BLaER1 (cell line): ENCODE data around the gene SENP2.
"Not testable (repeated sequence)": the region's sequence is repeated elsewhere in the genome, so short reads cannot be mapped to it uniquely, and the experiment has no call there.

Experiments used
- H3K27ac ChIP-seq: shearing (Covaris generic); formaldehyde crosslinking; 2 replicates; pipeline ENCODE4 v1.8.1; 2022
- H3K27me3 ChIP-seq: shearing (Covaris generic); formaldehyde crosslinking; 2 replicates; pipeline ENCODE4 v1.8.1; 2022
- H3K36me3 ChIP-seq: shearing (Covaris generic); formaldehyde crosslinking; 2 replicates; pipeline ENCODE4 v1.8.1; 2022
- H3K4me1 ChIP-seq: shearing (Covaris generic); formaldehyde crosslinking; 2 replicates; pipeline ENCODE4 v1.8.1; 2022
- H3K4me2 ChIP-seq: shearing (Covaris generic); formaldehyde crosslinking; 2 replicates; pipeline ENCODE4 v1.8.1; 2022
- H3K4me3 ChIP-seq: shearing (Covaris generic); formaldehyde crosslinking; 2 replicates; pipeline ENCODE4 v1.8.1; 2022
- H3K9ac ChIP-seq: shearing (Covaris generic); formaldehyde crosslinking; 2 replicates; pipeline ENCODE4 v1.8.1; 2022
- H3K9me3 ChIP-seq: shearing (Covaris generic); formaldehyde crosslinking; 2 replicates; pipeline ENCODE4 v1.8.1; 2022
- H4K20me1 ChIP-seq: shearing (Covaris generic); formaldehyde crosslinking; 2 replicates; pipeline ENCODE4 v1.8.1; 2022
- Cebpa-rat ChIP-seq: shearing (Covaris generic); IDR thresholded peaks from 2 replicates; pipeline ENCODE4 v1.8.1; 2022

SENP2 gene

DNA sequence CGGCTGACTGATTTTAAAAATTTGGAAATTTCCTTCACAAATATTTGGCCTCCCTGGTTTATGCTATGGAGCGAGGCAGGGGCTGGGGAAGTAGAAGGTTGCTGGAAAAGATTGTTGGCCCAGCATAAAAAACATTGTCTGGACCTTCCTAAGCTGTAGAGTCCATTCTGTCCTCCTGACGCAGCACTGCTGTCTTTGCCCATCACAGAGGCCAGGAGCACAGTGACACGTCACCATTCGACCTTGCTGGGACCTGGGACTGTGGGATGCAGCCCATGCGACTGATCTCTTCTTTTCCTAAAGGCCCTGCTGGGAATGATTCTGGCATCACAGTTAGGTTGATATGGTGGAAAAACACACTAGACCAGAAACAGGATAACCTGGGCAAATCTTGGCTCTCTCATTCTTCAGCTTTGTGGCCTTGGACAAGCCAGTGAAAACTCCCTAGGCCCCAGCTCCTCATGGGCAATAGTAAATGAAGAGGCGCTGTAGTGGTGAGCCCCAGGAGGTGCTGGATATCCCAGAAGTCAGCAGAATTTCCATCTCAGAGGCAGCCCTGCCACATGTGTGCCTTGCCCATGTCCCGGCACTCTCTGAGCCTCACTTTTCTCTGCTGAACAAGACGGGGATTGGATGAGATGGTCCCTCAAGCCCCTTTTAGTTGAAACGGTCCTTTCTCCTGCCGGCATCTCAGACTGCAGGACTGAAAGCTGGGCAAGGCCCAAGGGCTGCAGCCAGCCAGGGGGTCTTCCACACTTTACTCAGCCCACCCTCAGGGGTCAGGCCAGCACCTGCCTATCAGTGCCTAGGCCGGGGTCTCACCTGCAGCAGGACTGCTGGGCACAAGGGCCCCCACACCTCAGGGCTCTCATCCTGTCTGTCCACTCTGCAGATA is 69.6 kb downstream of the SENP2 start:
- no peak for TF ChIP-seq Cebpa-rat
- Histone ChIP-seq H3K36me3 (no peaks in the 10 kb centered on the region), H3K27ac (no peak overlapping the region), H3K9me3 (no peaks in the 10 kb centered on the region), H3K27me3 (no peaks in the 10 kb centered on the region), H4K20me1 (no peaks in the 10 kb centered on the region), H3K9ac (no peak overlapping the region), H3K4me2 (no peak overlapping the region), H3K4me1 (peaks cover 7% of the 10 kb centered on the region; the same call in 1 of the 2 replicates), H3K4me3 (no peak overlapping the region)

DNA sequence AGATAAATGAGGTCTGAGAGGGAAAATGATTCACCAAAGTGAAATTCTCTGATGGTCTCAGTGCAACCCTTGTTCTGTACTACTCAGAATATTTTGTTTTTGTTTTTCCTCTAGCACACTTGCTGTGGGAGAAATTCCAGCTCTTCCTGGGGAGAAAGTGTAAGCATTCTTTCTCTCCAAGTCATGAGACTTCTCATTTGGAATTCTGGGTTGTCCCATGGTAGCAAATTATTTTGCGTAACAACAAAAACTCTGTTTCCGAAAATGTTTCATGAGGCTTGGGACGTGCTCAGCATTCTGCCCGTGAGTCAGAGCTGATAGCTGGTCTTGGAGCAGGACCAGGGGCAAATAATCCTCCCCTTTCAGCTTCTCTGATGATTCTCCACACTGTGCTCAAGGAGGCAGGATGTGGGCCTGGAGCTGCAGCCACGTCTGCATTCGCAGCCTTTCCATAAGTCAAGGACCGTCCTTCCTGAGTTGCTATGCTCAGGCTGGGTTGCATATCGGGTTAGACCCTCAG is 70.3 kb downstream of the SENP2 start:
- TF ChIP-seq Cebpa-rat: no peak
- no peak overlapping the region for H3K9ac ChIP-seq
- H3K4me2 ChIP-seq: no peak overlapping the region
- no peak overlapping the region for H3K27ac ChIP-seq
- no peak overlapping the region for H3K4me3 ChIP-seq
- H4K20me1 ChIP-seq: no peaks in the 10 kb centered on the region
- H3K36me3 ChIP-seq: no peaks in the 10 kb centered on the region
- peaks cover 8% of the 10 kb centered on the region; the same call in 1 of the 2 replicates for H3K4me1 ChIP-seq
- no peaks in the 10 kb centered on the region for H3K9me3 ChIP-seq
- no peaks in the 10 kb centered on the region for H3K27me3 ChIP-seq

DNA sequence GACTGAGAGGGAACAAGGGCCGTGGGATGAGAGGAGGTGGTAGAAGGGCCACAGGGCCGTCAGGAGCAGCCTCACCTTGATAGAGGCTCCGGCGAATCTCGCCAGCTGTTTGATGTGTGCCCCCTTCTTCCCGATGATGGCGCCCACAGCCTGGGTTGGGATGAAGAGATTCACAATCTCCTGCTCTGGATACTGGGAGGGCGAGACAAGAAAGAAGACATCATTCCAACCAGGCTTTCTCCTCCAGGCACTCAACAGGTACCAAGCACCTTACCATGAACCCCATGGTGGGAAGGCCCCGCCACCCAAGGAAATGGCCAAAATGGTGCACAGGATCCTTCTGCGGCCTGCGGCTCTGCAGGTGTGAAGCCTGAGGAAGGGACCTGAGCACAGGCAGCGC is 71.1 kb downstream of the SENP2 start:
- no peaks in the 10 kb centered on the region for H3K36me3 ChIP-seq
- TF ChIP-seq Cebpa-rat: no peak

DNA sequence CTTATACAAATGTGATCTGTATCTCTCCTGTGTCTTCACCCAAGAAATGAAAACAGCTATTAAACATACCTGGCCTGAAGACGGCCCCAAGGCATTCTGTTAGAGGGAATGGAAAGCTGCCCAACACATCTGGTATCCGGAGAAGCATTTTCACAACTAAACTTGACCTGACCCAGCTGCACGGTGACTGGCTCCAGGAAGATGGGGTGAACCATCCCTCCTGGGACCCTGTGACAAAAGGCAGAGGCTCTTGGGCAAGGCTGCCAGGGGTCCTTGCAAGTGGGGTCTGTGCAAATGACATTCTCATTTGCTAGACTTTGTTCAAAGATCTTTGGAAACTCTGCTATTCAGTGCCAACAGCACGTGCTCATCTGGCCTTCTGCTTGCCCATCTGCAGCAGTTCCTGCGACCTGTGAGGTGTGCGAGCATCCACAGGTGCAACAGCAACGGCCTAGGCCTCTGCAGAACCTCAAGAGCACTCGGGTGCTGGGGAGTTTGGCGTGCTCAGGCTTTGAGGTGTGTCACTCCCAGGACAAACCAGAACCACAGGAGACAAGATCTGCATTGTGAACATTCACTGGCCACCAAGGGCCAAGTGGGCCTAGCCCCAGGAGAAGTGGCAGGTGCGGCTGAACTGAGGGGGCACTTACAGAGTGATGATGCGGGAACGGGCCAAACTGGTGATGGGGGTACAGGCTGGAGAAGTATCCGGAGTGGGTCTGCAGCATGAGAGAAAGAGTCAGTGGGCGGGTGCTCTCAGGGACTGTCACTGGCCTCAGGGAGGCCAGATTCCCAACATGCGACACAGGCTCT is 71.8 kb downstream of the SENP2 start:
- H3K9ac ChIP-seq: no peak overlapping the region
- H3K4me1 ChIP-seq: peaks cover 8% of the 10 kb centered on the region; the same call in 1 of the 2 replicates
- TF ChIP-seq Cebpa-rat: no peak
- H4K20me1 ChIP-seq: no peaks in the 10 kb centered on the region
- H3K27ac ChIP-seq: no peak overlapping the region
- no peak overlapping the region for H3K4me2 ChIP-seq
- no peaks in the 10 kb centered on the region for H3K9me3 ChIP-seq
- H3K36me3 ChIP-seq: no peaks in the 10 kb centered on the region
- H3K27me3 ChIP-seq: no peaks in the 10 kb centered on the region
- no peak overlapping the region for H3K4me3 ChIP-seq

More for the DNA sequence above, 71.1 kb downstream of the SENP2 start:
- peaks cover 8% of the 10 kb centered on the region; the same call in 1 of the 2 replicates for H3K4me1 ChIP-seq
- no peak overlapping the region for H3K9ac ChIP-seq
- H3K4me2 ChIP-seq: no peak overlapping the region
- no peaks in the 10 kb centered on the region for H3K9me3 ChIP-seq
- H3K4me3 ChIP-seq: no peak overlapping the region
- no peaks in the 10 kb centered on the region for H4K20me1 ChIP-seq
- H3K27ac ChIP-seq: no peak overlapping the region
- H3K27me3 ChIP-seq: no peaks in the 10 kb centered on the region

DNA sequence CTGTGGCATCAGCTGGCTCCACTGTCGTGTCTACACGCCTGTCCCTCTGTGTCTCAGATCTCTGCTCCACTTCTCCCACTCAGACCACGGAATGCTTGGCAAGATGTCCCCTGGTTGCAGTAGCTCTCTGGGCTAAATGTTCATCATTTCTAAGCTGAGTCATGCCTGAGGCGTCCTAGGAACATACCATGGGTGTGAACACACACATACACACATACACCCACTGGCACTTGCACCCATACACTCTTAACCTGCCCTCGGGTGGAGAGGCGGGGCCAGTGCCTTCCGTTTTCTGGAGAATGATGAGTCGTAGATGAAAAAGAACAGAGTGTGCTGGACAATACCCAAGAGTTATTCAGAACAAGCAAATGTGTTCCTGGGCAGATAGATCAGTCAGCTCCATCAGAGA is 72.4 kb downstream of the SENP2 start:
- Histone ChIP-seq H3K9ac (no peak overlapping the region), H3K4me1 (peaks cover 8% of the 10 kb centered on the region; the same call in 1 of the 2 replicates), H3K36me3 (no peaks in the 10 kb centered on the region), H3K27ac (no peak overlapping the region), H4K20me1 (no peaks in the 10 kb centered on the region), H3K4me3 (no peak overlapping the region), H3K27me3 (no peaks in the 10 kb centered on the region), H3K9me3 (no peaks in the 10 kb centered on the region), H3K4me2 (no peak overlapping the region)
- TF ChIP-seq Cebpa-rat: no peak

DNA sequence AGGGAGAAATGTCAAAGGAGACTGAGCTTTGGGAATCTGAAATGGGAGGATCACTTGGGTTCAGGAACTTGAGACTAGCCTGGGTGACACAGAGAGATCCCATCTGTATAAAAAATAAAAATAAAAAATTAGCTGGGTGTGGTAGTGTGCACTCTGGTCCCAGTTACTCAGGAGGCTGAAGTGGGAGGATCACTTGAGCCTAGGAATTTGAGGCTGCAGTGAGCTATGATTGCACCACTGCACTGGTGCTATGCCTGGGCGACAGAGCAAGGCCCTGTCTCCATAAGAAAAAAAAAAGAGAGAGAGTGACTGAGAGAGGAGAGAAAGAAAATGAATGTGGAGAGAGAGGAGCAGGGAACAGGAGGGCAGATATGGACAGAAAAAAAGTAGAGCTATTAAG is 72.8 kb downstream of the SENP2 start:
- H3K27me3 ChIP-seq: no peaks in the 10 kb centered on the region
- H3K4me2 ChIP-seq: no peak overlapping the region
- H4K20me1 ChIP-seq: no peaks in the 10 kb centered on the region
- peaks cover 8% of the 10 kb centered on the region; the same call in 1 of the 2 replicates for H3K4me1 ChIP-seq
- TF ChIP-seq Cebpa-rat: no peak
- H3K9me3 ChIP-seq: no peaks in the 10 kb centered on the region
- H3K9ac ChIP-seq: no peak overlapping the region
- H3K36me3 ChIP-seq: no peaks in the 10 kb centered on the region
- no peak overlapping the region for H3K27ac ChIP-seq
- H3K4me3 ChIP-seq: no peak overlapping the region

DNA sequence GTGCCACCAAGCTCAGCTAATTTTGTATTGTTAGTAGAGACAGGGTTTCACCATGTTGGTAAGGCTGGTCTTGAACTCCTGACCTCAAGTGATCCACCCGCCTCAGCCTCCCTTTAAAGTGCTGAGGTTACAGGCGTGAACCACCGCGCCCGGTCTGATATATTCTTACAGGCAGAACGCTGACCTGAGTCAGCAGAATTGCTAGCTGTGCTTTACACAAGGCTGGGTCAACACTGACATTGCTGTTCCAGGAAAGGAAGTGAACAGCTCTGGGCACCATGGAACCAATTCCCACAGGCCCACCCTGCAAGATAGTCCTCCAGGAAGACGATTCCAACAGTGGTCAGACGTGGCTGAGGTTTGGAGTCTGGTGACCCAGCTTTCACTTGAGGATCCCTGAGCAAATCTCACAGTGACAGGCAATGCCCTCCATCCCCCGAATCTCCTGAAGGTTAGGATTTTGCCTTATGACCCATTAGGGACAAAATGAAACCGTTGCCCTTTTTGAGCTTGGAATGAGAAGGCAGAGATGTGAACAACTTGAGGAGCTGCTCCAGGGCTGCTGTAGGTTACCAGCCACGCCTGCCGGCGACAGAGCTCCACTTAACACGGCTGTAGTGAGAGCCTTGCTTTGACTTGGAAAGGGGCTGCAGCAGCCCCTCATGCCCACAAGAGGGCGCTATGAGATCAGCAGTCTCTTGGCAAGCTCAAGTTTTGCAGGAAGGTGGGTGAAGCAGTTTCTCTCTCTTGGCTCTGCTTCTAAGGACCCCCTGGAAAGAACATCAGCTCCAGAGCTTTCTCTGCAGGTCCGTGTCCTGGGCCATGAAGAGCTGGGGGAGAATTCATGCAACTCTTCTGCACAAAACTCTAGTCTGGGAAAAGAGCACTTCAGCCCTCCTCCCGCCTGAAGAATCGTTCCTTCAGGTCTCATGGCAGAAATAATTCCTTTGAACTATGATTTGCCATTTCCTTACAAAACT is 74.1 kb downstream of the SENP2 start:
- no peaks in the 10 kb centered on the region for H3K36me3 ChIP-seq
- no peaks in the 10 kb centered on the region for H3K9me3 ChIP-seq
- no peak overlapping the region for H3K9ac ChIP-seq
- no peak overlapping the region for H3K4me2 ChIP-seq
- H3K27me3 ChIP-seq: no peaks in the 10 kb centered on the region
- H3K4me3 ChIP-seq: no peak overlapping the region
- no peaks in the 10 kb centered on the region for H4K20me1 ChIP-seq
- no peak for TF ChIP-seq Cebpa-rat
- H3K27ac ChIP-seq: no peak overlapping the region
- peaks cover 8% of the 10 kb centered on the region; the same call in 1 of the 2 replicates for H3K4me1 ChIP-seq

DNA sequence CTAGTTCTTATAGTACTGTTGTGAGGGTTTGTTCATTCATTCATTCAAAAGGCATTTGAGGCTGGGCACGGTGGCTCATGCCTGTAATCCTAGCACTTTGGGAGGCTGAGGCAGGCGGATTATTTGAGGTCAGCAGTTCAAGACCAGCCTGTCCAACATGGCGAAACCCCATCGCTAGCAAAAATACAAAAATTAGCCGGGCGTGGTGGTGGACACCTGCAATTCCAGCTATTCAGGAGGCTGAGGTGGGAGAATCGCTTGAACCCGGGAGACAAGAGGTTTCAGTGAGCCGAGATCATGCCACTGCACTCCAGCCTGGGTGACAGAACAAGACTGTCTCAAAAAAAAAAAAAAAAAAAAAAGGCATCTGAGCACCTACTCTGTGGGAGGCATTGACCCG is 75.2 kb downstream of the SENP2 start:
- H3K27me3 ChIP-seq, H3K9ac ChIP-seq, H3K9me3 ChIP-seq, H3K4me2 ChIP-seq, H3K4me3 ChIP-seq, H4K20me1 ChIP-seq, H3K27ac ChIP-seq, H3K4me1 ChIP-seq, H3K36me3 ChIP-seq: not testable (repeated sequence)

DNA sequence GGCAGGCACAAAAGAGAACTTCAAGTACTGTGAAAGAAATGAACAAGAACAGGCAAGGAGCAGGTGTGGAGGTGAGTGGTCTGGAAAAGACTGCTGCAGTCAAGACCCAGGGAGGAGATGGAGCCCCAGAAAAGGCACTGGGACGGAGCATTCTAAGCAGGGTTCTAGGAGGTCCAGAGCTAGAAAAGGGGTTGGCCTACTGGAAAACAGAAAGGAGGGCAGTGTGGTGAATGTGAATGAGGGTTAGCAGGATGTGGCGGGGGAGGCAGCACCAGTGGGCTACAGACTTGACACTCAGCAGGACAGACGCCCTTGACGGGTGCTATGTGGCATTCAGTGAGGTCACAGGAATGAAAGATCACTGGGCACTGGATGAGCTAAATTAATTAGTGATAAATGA is 75.7 kb downstream of the SENP2 start:
- no peak for TF ChIP-seq Cebpa-rat
- Histone ChIP-seq H3K9ac (no peak overlapping the region), H3K27ac (no peak overlapping the region), H3K27me3 (no peaks in the 10 kb centered on the region), H3K4me3 (no peak overlapping the region), H3K4me1 (peaks cover 8% of the 10 kb centered on the region; the same call in 1 of the 2 replicates), H3K4me2 (no peak overlapping the region), H3K36me3 (no peaks in the 10 kb centered on the region), H4K20me1 (no peaks in the 10 kb centered on the region), H3K9me3 (no peaks in the 10 kb centered on the region)
